CD4-positive, alpha-beta T cell (primary cell): ENCODE data around the gene PDLIM5. TPM values are rescaled to one million over a fixed set of nuclear protein-coding genes. Genes with fewer than 3 reads are reported as not detected.
"Not testable (repeated sequence)": the region's sequence is repeated elsewhere in the genome, so short reads cannot be mapped to it uniquely, and the experiment has no call there.

Source experiments
- ATAC-seq: fragments of 200-7000 bp; cut with Tn5 transposase; one replicate; pipeline ENCODE4 v1.10.0; 2022; ENCODE audit warnings: mild to moderate bottlenecking; ENCODE audit not compliant: poor library complexity
- CTCF ChIA-PET: fragments of 350-600 bp; sonication (Branson Sonifier 250); formaldehyde crosslinking; loops from one replicate; lab custom pipeline; 2021; ENCODE audit warnings: antibody characterized with exemption, inconsistent platforms; lab: Charles Lee
- POLR2A ChIA-PET: fragments of 350-600 bp; sonication (Branson Sonifier 250); formaldehyde crosslinking; loops from one replicate; lab custom pipeline; 2021; ENCODE audit warnings: antibody characterized with exemption, inconsistent platforms; lab: Charles Lee
- DNase-seq, 14 experiments: peaks; one replicate each; pipeline ENCODE4 v3.0.0-alpha.2; 2013 to 2020; ENCODE audit warnings: mixed read lengths in 2 of 14
- H3K27ac ChIP-seq, 2 donors: one replicate each; pipeline versions ENCODE4 v1.5.1 to v1.7.0; 2013; ENCODE audit warnings: low read length in 2 of 2, low read depth in 1 of 2, mild to moderate bottlenecking in 1 of 2
- H3K27me3 ChIP-seq, 2 experiments: 1 replicate in 1 of 2; 2 replicates in 1 of 2; pipeline versions ENCODE4 v1.6.1 to v1.7.0; 2013; ENCODE audit warnings: low read length in 2 of 2, control low read depth in 1 of 2, mild to moderate bottlenecking in 1 of 2, moderate library complexity in 1 of 2; ENCODE audit not compliant: insufficient read depth in 2 of 2, control insufficient read depth in 1 of 2
- H3K36me3 ChIP-seq: one replicate; pipeline ENCODE4 v1.6.1; 2013; ENCODE audit warnings: low read length, control low read depth; ENCODE audit not compliant: insufficient read depth
- H3K4me1 ChIP-seq: one replicate; pipeline ENCODE4 v1.6.1; 2013; ENCODE audit warnings: low read length, control low read depth; ENCODE audit not compliant: insufficient read depth
- H3K4me3 ChIP-seq: one replicate; pipeline ENCODE4 v1.5.1; 2013; ENCODE audit warnings: mild to moderate bottlenecking, low read length, moderate library complexity
- H3K9me3 ChIP-seq, 2 experiments: 1 replicate in 1 of 2; 2 replicates in 1 of 2; pipeline versions ENCODE4 v1.6.1 to v1.7.0; 2013; ENCODE audit warnings: low read length in 2 of 2, mild to moderate bottlenecking in 2 of 2, control low read depth in 1 of 2, moderate library complexity in 1 of 2; ENCODE audit not compliant: control insufficient read depth in 1 of 2, insufficient read depth in 1 of 2
- H3K27ac Mint-ChIP-seq: one replicate; pipeline ENCODE4 v1.8.0; 2020; ENCODE audit warnings: mixed read lengths
- H3K27me3 Mint-ChIP-seq: one replicate; pipeline ENCODE4 v1.8.0; 2021; ENCODE audit warnings: mixed read lengths
- H3K36me3 Mint-ChIP-seq: one replicate; pipeline ENCODE4 v1.8.0; 2021; ENCODE audit warnings: low read depth, mixed read lengths
- H3K4me1 Mint-ChIP-seq: one replicate; pipeline ENCODE4 v1.8.0; 2021; ENCODE audit warnings: low read depth, mixed read lengths
- H3K4me3 Mint-ChIP-seq: one replicate; pipeline ENCODE4 v1.8.0; 2020; ENCODE audit warnings: mild to moderate bottlenecking, mixed read lengths
- H3K9me3 Mint-ChIP-seq: one replicate; pipeline ENCODE4 v1.8.0; 2020; ENCODE audit warnings: mixed read lengths
- intact Hi-C, 2 experiments: fragments of 100-400 bp; cut with DNase I in 1 of 2; cut with micrococcal nuclease in 1 of 2; formaldehyde crosslinking; loops; one replicate each; pipeline versions ENCODE4 v1.15.1 to v1.9.0; 2023 to 2025; cut with DNase I, micrococcal nuclease
- total RNA-seq, 174 experiments: library from RNA in 2 of 174; stranded (reverse) in 2 of 174; gene quantifications; one replicate each; pipeline ENCODE4 v1.2.3 and lab custom pipeline; 2021 to 2026
- TF ChIP-seq, protein P1 (sequence below): fragments of 200-600 bp; IDR thresholded peaks from one replicate; pipeline ENCODE4 v1.8.0; 2022; ENCODE audit warnings: antibody characterized with exemption, mild to moderate bottlenecking

Gene PDLIM5
- total RNA-seq, 2 experiments from 2014 or later = 23.0 to 23.1 TPM

- Mint-ChIP-seq H3K4me1 (no peaks in the 10 kb centered on the region), H3K27me3 (no peaks in the 10 kb centered on the region), H3K27ac (no peak overlapping the region), H3K9me3 (no peaks in the 10 kb centered on the region), H3K36me3 (peaks cover 52% of the 10 kb centered on the region), H3K4me3 (no peak overlapping the region)
- no peak for ATAC-seq
- intact Hi-C loops = no loop called here
- TF ChIP-seq, protein P1, sequence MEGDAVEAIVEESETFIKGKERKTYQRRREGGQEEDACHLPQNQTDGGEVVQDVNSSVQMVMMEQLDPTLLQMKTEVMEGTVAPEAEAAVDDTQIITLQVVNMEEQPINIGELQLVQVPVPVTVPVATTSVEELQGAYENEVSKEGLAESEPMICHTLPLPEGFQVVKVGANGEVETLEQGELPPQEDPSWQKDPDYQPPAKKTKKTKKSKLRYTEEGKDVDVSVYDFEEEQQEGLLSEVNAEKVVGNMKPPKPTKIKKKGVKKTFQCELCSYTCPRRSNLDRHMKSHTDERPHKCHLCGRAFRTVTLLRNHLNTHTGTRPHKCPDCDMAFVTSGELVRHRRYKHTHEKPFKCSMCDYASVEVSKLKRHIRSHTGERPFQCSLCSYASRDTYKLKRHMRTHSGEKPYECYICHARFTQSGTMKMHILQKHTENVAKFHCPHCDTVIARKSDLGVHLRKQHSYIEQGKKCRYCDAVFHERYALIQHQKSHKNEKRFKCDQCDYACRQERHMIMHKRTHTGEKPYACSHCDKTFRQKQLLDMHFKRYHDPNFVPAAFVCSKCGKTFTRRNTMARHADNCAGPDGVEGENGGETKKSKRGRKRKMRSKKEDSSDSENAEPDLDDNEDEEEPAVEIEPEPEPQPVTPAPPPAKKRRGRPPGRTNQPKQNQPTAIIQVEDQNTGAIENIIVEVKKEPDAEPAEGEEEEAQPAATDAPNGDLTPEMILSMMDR = no peak
- POLR2A ChIA-PET = no interaction called here
- Histone ChIP-seq H3K36me3 (peaks cover 9% of the 10 kb centered on the region), H3K27me3 (no peaks in the 10 kb centered on the region), H3K27ac (no peak overlapping the region), H3K4me1 (no peaks in the 10 kb centered on the region), H3K9me3 (no peaks in the 10 kb centered on the region), H3K4me3 (no peak overlapping the region)
- CTCF ChIA-PET = no interaction called here
- DNase-seq = no peak
Observed at GRCh38 chr4:94660614-94661013, 208.9 kb downstream of the PDLIM5 start.

DNA sequence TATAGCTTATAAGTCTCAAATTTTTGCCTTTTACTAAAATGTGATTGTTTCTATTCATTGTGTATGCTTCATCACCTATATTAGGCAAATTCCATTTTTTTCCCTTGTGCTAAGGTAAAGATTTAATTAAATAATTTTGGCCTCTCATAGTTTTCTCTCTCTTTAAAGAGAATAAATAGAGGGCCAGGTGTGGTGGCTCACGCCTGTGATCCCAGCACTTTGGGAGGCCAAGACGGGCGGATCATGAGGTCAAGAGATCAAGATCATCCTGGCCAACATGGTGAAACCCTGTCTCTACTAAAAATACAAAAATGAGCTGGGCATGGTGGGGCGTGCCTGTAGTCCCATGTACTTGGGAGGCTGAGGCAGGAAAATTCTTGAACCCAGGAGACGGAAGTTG, 213.3 kb downstream of the PDLIM5 start:
- H3K27ac ChIP-seq, H3K27me3 Mint-ChIP-seq, H3K27ac Mint-ChIP-seq, H3K4me1 Mint-ChIP-seq, H3K36me3 ChIP-seq, H3K4me1 ChIP-seq, H3K4me3 ChIP-seq, H3K4me3 Mint-ChIP-seq, POLR2A ChIA-PET, CTCF ChIA-PET, H3K27me3 ChIP-seq, ATAC-seq, DNase-seq, H3K9me3 Mint-ChIP-seq, intact Hi-C loops, H3K9me3 ChIP-seq: not testable (repeated sequence)
- H3K36me3 Mint-ChIP-seq = peaks cover 41% of the 10 kb centered on the region

DNA sequence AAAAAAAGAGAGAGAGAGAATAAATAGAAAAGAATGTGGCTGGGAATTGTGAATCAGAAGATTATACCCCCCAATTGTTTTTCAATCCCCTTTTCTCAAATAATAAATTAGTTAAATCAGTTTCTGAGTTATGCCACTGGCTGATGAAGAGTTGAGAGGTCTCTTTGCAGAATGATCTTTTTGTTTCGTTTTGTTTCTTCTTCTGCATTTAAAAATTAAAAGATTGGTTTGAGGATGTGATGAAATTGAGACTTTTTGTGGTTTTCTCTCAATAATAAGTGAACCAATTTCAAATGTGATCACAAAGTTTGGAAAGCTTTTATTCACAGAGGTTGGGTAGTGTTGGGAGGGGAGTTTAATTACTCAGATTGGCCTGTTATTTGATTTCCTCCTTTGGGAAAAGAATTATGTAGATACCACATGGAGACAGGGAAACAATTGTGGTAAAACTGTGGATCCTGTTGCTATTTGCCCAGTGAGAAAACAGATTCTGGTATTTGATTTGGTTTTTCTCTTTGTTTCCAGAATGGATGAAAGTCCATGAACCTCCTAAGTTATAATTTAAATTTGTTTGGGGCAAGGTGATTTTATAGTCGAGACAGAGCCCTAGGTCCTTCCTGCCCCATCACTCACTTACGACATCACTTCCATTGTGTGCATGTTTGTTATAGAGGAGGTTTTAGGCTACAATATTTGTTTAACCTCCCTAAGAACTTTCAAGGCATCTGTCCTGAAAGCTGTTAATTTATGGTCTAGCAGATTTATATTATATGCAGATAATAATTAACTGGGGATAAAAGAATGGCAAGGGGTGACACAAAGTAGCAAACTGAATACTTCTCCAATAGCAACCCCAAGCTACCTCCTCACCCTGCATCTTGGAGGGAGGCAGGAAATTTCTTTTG, 214.0 kb downstream of the PDLIM5 start:
- DNase-seq (no peak), ATAC-seq (no peak)
- H3K27me3 ChIP-seq = no peaks in the 10 kb centered on the region
- intact Hi-C loops = no loop called here
- TF ChIP-seq, protein P1 = no peak
- H3K4me1 ChIP-seq = no peaks in the 10 kb centered on the region
- Mint-ChIP-seq H3K36me3 (peaks cover 38% of the 10 kb centered on the region), H3K9me3 (no peaks in the 10 kb centered on the region), H3K27me3 (no peaks in the 10 kb centered on the region), H3K4me1 (no peaks in the 10 kb centered on the region), H3K4me3 (no peak overlapping the region), H3K27ac (no peak overlapping the region)
- H3K27ac ChIP-seq = no peak overlapping the region
- no peak overlapping the region for H3K4me3 ChIP-seq
- no peaks in the 10 kb centered on the region for H3K9me3 ChIP-seq
- H3K36me3 ChIP-seq = no peaks in the 10 kb centered on the region
- POLR2A ChIA-PET = no interaction called here
- CTCF ChIA-PET = no interaction called here
